ENCODE results near the gene VTCN1. TPM values are rescaled to one million over a fixed set of nuclear protein-coding genes. Genes with fewer than 3 reads are reported as not detected.

Gene VTCN1
- total and polyA plus RNA-seq, 2 of the 8 experiments (the other 6 are each of a cell fraction or from before 2014, with no cell fraction given) = 0.32 TPM; not detected in 1

- Histone ChIP-seq H3K79me1 (ENCODE audit: low read depth, low read length) (no peaks in the 10 kb centered on the region), H3K4me2 (ENCODE audit: insufficient read depth in 1 of 2, low read depth in 2 of 2, low read length in 2 of 2) (peak overlapping the region in 1 of 2 experiments; percentile 4; a peak in 1 of 4 replicates), H2BK20ac (ENCODE audit: low read length) (0 out of 2 replicates have a peak overlapping the region, but pooled peaks have one; percentile 2), H3K23ac (ENCODE audit: insufficient read length) (no peak overlapping the region), H3K9me3 (ENCODE audit: insufficient read depth in 2 of 2, low read depth in 1 of 2, low read length in 1 of 2) (no peaks in the 10 kb centered on the region; a peak in 1 of 4 replicates), H2BK12ac (ENCODE audit: low read depth, low read length) (peak overlapping the region; percentile 71; the same call in 1 of the 2 replicates), H3K79me2 (ENCODE audit: control insufficient read depth in 1 of 2, insufficient read depth in 2 of 2, low read length in 2 of 2) (no peaks in the 10 kb centered on the region), H4K8ac (ENCODE audit: extremely low read depth, insufficient read depth, low read length) (no peak overlapping the region; the same call in 1 of the 2 replicates), H3K23me2 (ENCODE audit: low read depth, low read length) (no peaks in the 10 kb centered on the region), H2BK5ac (ENCODE audit: low read depth, low read length) (0 out of 2 replicates have a peak overlapping the region, but pooled peaks have one; percentile 12), H3K27me3 (replicated peaks in 1 of 4; ENCODE audit: control insufficient read depth in 3 of 4, extremely low read depth in 1 of 4, insufficient read depth in 3 of 4, low read length in 3 of 4) (no peaks in the 10 kb centered on the region), H4K20me1 (replicated peaks in 1 of 2; ENCODE audit: control insufficient read depth in 1 of 2, insufficient read depth in 2 of 2, low read length in 2 of 2) (no peaks in the 10 kb centered on the region), H3K4ac (replicated peaks; ENCODE audit: insufficient read length, low read depth, low read length) (no peak overlapping the region), H4K91ac (replicated peaks; ENCODE audit: insufficient read length, low read length) (no peak overlapping the region), H3K36me3 (ENCODE audit: control insufficient read depth in 2 of 4, insufficient read depth in 4 of 4, low read length in 3 of 4) (no peaks in the 10 kb centered on the region), H3K14ac (ENCODE audit: insufficient read length) (no peak overlapping the region), H2BK15ac (ENCODE audit: low read length) (no peak overlapping the region), H3K9ac (replicated peaks in 1 of 4; ENCODE audit: extremely low read depth in 1 of 4, low read depth in 3 of 4, low read length in 3 of 4) (no peak overlapping the region), H3K56ac (replicated peaks; ENCODE audit: insufficient read length, low read depth, low read length) (no peak overlapping the region), H2AFZ (ENCODE audit: low read length) (0 out of 2 replicates have a peak overlapping the region, but pooled peaks have one; percentile 30), H2BK120ac (replicated peaks; ENCODE audit: low read depth, low read length) (no peak overlapping the region), H2AK5ac (ENCODE audit: low read depth, low read length) (no peak overlapping the region), H3K4me3 (ENCODE audit: extremely low read depth in 1 of 4, insufficient read depth in 2 of 4, low read depth in 3 of 4, low read length in 4 of 4) (no peak overlapping the region), H3K27ac (ENCODE audit: low read depth, low read length) (0 out of 2 replicates have a peak overlapping the region, but pooled peaks have one; percentile 4), H3K4me1 (replicated peaks in 1 of 4; ENCODE audit: control insufficient read depth in 3 of 4, insufficient read depth in 4 of 4, low read length in 3 of 4) (peaks cover 3 to 15% (median 8%) of the 10 kb centered on the region in 4 experiments; a peak in 5 of 7 replicates), H3K18ac (ENCODE audit: extremely low read depth, low read length) (peak overlapping the region; percentile 21), H4K5ac (ENCODE audit: insufficient read length, low read depth, low read length) (peak overlapping the region; percentile 75)
- POLR2A ChIA-PET (ENCODE audit: partially characterized antibody) = interaction anchor here (1.4 kb wide), 1 partner anchor 49 kb away, joined by 4 read pairs; no protein-coding TSS in a partner anchor
- DNase-seq (ENCODE audit: low read depth in 1 of 2, low spot score in 2 of 2) = no peak
- FAIRE-seq = no peak
- WGBS, 2 experiments (ENCODE audit: extremely low coverage in 1 of 2, insufficient coverage in 1 of 2, insufficient read length in 1 of 2, insufficient replicate concordance in 2 of 2, low coverage in 1 of 2, low lambda C conversion rate in 2 of 2, missing lambda C conversion rate in 1 of 2) = 76% methylated on average over 18 of the region's 18 CpGs; no CpG with 5 or more reads in 1 of the 2 experiments
- CTCF ChIA-PET (ENCODE audit: partially characterized antibody) = interaction anchor here (0.6 to 1.4 kb wide), 3 partner anchors 35 to 112 kb away, joined by 3 to 5 read pairs (median 3); no protein-coding TSS in a partner anchor
- TF ChIP-seq EZH2 (IDR thresholded peaks at IDR 0.05; ENCODE audit: low read depth, low read length, severe bottlenecking) (no peak), SP4 (IDR thresholded peaks at IDR 0.05; ENCODE audit: low read length) (no peak), NANOG (IDR thresholded peaks at IDR 0.05; ENCODE audit: insufficient read depth, low read depth, low read length, poor library complexity, severe bottlenecking) (peak; percentile 26), JUN (IDR thresholded peaks at IDR 0.05; ENCODE audit: low read depth, low read length) (no peak), YY1 (IDR thresholded peaks at IDR 0.05; ENCODE audit: low read depth, low read length) (no peak), TAF1 (IDR thresholded peaks at IDR 0.05; ENCODE audit: low read depth, low read length) (no peak), BACH1 (IDR thresholded peaks at IDR 0.05; ENCODE audit: low read length) (no peak), CHD2 (IDR thresholded peaks at IDR 0.05; ENCODE audit: low read length) (no peak), HDAC6 (IDR thresholded peaks at IDR 0.05; ENCODE audit: low read depth, low read length) (no peak), PHF8 (conservative IDR thresholded peaks at IDR 0.05; ENCODE audit: low read depth, low read length) (no peak), SUZ12 (IDR thresholded peaks at IDR 0.05; ENCODE audit: low read length) (no peak), CEBPB (IDR thresholded peaks at IDR 0.05; ENCODE audit: low read depth, low read length) (peak; percentile 79), RFX5 (IDR thresholded peaks at IDR 0.05; ENCODE audit: borderline replicate concordance, low read depth, low read length) (no peak)
Measured at GRCh38 chr1:117171900-117172511, 38.7 kb downstream of the VTCN1 start.

Measured in H1 (cell line).